PFSK-1 (cell line): Measurements from ENCODE around the gene CDK15.

Experiments used
- FOXP2 ChIP-seq: optimal IDR thresholded peaks from 2 replicates; pipeline ENCODE3; 2011; ENCODE audit warnings: borderline replicate concordance, control low read depth, inconsistent platforms; ENCODE audit not compliant: insufficient read depth; ENCODE audit errors: extremely low read length, extremely low read depth
- POLR2AphosphoS5 ChIP-seq: IDR thresholded peaks from 2 replicates; pipeline ENCODE4 v1.6.1; 2012; ENCODE audit warnings: low read depth, mild to moderate bottlenecking, control low read depth, low read length, moderate library complexity
- REST ChIP-seq, 2 experiments: IDR thresholded peaks; 2 replicates each; pipeline versions ENCODE4 v1.6.1 to v1.8.0; 2011 to 2012; ENCODE audit warnings: low read depth in 2 of 2, low read length in 2 of 2, control low read depth in 1 of 2, inconsistent platforms in 1 of 2, mild to moderate bottlenecking in 1 of 2, moderate library complexity in 1 of 2; ENCODE audit not compliant: insufficient read depth in 1 of 2
- SIN3A ChIP-seq: IDR thresholded peaks from 2 replicates; pipeline ENCODE4 v1.6.1; 2012; ENCODE audit warnings: mild to moderate bottlenecking, low read length, moderate library complexity, borderline replicate concordance; ENCODE audit not compliant: insufficient read depth
- TAF1 ChIP-seq: IDR thresholded peaks from 2 replicates; pipeline ENCODE4 v1.6.1; 2012; ENCODE audit warnings: low read length, control low read depth, borderline replicate concordance; ENCODE audit not compliant: insufficient read depth

The CDK15 gene

GRCh38 chr2:201866643-201867473 is 60.5 kb downstream of the CDK15 start:
- no peak for TF ChIP-seq TAF1

GRCh38 chr2:201871471-201871870 is 65.1 kb downstream of the CDK15 start:
- TF ChIP-seq FOXP2, result no peak
- no peak for TF ChIP-seq TAF1
- TF ChIP-seq POLR2AphosphoS5, result no peak
- TF ChIP-seq SIN3A, result no peak
- TF ChIP-seq REST (IDR thresholded peaks at IDR 0.05; ENCODE audit: insufficient read depth in 1 of 2, low read depth in 2 of 2, low read length in 2 of 2), result no peak

- no peak for TF ChIP-seq SIN3A
- no peak for TF ChIP-seq FOXP2
- TF ChIP-seq TAF1, result no peak
- TF ChIP-seq REST (IDR thresholded peaks at IDR 0.05; ENCODE audit: insufficient read depth in 1 of 2, low read depth in 2 of 2, low read length in 2 of 2), result no peak
- TF ChIP-seq POLR2AphosphoS5, result no peak
These were observed 66.3 kb downstream of the CDK15 start for GRCh38 chr2:201872591-201872990.

GRCh38 chr2:201879996-201880395 is 73.7 kb downstream of the CDK15 start:
- TF ChIP-seq FOXP2 (no peak), REST (IDR thresholded peaks at IDR 0.05; ENCODE audit: insufficient read depth in 1 of 2, low read depth in 2 of 2, low read length in 2 of 2) (no peak), SIN3A (no peak), TAF1 (no peak), POLR2AphosphoS5 (no peak)

- no peak for TF ChIP-seq SIN3A
- TF ChIP-seq FOXP2, result no peak
These were observed 74.2 kb downstream of the CDK15 start for GRCh38 chr2:201880579-201880978.

- TF ChIP-seq FOXP2 (no peak), POLR2AphosphoS5 (no peak), SIN3A (no peak)
These were observed 74.8 kb downstream of the CDK15 start for GRCh38 chr2:201880993-201881611.
